D341Med (cell line): ENCODE results near the gene RGP1.

Experiments
- DNase-seq: peaks from one replicate; pipeline ENCODE4 v3.0.0; 2012; ENCODE audit warnings: low spot score

RGP1 gene

DNA sequence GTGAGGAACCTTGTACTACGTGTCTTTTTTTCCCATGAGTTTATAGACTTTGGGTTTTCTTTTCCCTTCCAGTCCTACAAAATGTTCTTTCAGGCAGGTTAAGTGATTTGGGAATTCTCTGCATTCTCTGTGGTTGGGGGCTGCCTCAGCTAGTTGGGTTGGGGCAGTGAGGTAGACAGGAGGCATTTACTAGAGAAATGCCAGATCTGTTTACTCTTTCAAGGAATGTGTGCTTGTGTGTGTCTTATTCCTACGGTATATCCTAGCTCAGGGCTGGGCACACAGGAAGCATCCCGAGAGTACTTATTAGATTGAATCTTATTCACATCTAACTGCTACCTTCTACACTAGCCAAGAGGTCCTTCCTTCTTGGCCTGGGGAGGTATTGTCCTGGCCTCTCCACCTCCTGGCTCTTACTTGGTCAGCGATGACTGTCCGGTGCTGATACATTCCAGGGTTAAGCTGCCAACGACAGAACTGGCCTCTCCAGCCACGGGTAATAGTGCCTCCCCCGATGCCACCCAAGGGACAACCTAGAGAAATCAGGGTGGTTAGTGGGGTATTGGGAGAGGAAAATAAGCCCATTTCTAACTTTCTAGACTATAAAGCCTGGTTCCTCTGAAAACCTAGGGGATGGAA lies 5.1 kb upstream of the RGP1 start:
- no peak for DNase-seq

DNA sequence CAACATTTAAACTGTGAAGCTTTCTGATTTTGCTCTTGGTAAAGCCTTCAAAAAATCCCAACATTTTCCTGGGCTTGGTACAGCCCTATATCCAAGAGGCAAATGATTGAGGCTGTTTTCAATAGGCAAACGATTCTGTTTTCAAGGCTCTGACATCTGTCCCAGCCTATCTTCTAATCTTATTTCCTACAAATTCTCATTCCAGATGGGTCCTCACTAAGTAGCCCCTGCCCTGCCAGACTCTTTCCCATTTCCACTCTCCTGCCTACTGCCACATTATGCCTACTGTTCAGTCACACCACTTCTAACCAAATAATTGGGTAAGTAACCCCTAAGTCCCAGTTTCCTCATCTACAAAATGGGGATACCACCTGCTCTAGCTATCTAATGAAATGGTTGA lies 3.5 kb upstream of the RGP1 start:
- DNase-seq: no peak

DNA sequence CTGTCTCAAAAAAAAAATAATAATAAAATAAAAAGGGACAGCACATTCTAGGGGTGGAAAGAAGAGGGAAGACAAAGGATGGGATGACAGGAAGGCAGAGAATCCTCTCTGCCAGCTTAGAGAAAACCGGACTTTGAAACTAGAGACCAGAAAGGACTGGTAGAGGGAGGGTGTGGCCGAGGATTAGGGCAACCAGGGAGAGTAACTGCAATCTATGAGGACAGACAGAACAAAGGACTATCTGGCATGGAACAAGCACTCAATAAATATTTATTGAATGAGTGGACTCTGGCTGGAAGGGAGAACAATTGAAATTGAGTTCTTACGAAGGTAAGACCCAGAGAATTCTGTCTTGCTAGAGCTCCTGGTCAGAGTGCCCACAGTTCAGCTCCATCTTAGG lies 2.5 kb upstream of the RGP1 start:
- DNase-seq: no peak

DNA sequence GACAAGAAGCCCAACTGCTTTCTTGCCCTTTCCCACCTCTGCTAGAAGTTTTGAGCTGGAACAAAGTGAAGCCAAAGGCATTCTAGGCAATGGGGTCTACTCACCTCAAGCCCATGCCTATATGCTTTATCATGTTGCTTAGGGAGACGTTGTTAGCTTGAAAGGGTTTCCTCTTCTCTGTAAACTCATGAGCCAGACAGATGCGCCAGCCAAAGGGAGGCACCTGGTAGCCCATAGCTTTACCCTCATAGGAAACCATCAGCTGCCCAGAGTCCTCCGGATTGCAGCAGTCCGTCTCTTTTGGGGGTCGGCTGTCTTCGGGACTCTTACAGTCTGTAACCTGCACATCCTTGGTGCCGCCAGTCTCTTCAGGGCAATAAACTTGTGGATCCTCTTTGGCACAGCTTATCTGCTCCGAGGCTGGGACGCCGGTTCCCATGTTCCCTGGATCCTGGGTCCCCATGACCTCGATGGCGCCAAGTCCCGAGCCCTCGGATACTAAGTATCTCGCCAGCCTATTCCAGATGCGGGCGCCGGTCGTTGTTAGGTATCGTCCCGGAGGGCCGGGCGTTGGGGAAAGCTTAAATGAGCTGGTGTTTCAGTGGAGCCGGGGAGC lies 737 bp upstream of the RGP1 start:
- DNase-seq: no peak

DNA sequence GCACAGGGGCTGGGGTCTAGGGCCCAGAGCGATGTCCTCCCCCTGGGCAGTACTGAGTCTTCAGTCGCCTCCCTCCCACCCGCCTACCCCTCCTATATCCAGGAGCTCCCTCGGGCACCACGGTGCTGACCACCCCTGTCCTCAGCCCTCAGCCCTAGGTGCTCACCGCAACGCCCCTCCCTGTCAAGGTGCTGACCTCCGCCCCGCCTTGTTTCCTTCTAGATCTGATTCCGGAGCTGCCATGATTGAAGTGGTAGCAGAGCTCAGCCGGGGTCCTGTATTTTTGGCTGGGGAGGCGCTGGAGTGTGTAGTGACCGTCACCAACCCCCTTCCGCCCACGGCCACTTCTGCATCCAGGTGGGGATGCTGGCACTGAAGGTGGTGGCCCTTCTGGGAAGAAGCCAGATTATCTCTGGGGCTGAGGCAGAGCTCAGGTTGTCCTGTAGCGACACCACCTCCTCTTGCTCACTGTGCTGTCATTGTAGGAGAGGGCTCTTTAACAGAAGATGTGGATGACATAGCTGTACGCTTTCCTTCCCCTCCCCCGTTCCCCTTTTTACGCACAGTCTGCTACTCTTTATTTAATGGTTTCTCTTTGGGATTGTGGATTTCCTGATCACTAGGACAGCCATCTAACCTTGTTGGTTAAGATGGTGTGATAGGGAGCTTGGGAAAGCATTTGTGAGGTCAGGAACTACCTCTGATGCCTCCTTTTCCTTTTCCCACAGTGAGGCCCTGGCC lies 598 bp downstream of the RGP1 start:
- DNase-seq: no peak

DNA sequence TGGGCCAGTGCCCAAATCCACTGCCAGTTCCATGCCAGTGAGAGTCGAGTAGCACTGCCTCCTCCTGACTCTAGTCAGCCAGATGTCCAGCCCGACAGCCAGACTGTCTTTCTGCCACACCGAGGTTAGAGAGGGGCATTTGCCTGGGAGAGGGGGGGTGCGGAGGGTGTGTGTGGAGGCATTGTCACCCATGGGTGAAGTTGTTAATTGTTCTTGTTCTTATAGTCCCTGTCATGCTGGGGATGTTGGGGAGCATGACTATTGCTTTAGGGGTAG lies 1.1 kb downstream of the RGP1 start:
- DNase-seq: no peak

DNA sequence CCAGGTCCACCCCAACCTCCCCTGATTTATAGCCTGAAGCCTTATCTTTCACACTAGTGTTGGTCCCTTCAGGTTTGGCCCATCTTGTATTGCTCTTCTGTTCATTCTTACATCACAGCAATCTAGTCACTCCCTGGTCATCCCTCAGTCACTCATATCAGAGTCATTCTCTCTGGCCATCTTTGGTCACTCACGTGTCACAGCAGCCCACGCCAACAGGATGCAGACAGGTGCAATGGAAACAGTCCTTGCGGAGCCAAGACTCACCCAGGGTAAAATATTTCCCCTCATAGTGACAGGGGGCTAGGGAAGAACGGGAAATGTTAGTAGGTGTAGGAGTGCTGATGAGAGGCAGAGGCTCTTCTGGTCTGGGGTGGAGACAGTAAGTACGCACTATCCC lies 4.4 kb downstream of the RGP1 start:
- DNase-seq: no peak

DNA sequence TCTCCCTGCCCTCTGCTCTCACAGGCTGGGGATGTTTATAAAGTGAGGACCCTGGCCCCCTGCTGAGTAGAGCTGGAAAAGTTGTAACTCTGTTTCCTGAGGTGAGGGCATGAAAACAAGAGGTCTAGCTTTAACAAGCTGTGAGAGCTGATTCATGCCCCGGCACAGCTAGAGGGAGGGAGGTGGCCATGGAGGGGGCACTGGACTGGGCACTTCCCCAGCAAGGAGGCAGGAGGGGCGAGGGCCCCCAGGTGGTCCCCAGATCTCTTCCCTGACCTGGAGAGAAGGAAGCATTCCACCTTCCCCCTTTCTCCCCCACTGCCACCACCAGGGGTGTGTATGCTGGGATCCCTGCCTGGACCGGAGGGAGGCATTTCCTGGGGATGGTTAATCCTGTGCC lies 5.2 kb downstream of the RGP1 start, which contains the start of gene MSMP:
TSS of gene MSMP (minus strand) at position 13 of the 400 bp plus-strand sequence. CDS start 147 bp downstream, outside the sequence.
- no peak for DNase-seq

DNA sequence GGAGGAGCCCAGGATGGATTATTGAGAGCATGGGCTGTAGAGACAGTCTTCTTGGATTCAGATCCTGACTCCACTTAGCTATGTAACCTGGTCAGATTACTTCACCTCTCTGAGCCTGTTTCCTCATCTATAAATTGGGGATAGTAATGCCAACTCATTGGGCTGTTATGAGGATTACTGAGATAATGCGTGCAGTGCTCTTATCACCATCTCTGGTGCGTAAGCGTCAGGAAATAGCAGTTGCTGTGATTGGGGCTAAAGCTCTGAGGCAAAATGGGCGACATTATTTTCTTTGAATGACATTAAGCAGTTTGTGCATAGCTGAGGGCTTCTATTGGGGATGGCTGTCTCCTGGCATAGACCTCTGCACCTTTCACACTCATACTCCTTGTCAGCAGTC lies 6.0 kb downstream of the RGP1 start:
- DNase-seq: no peak

DNA sequence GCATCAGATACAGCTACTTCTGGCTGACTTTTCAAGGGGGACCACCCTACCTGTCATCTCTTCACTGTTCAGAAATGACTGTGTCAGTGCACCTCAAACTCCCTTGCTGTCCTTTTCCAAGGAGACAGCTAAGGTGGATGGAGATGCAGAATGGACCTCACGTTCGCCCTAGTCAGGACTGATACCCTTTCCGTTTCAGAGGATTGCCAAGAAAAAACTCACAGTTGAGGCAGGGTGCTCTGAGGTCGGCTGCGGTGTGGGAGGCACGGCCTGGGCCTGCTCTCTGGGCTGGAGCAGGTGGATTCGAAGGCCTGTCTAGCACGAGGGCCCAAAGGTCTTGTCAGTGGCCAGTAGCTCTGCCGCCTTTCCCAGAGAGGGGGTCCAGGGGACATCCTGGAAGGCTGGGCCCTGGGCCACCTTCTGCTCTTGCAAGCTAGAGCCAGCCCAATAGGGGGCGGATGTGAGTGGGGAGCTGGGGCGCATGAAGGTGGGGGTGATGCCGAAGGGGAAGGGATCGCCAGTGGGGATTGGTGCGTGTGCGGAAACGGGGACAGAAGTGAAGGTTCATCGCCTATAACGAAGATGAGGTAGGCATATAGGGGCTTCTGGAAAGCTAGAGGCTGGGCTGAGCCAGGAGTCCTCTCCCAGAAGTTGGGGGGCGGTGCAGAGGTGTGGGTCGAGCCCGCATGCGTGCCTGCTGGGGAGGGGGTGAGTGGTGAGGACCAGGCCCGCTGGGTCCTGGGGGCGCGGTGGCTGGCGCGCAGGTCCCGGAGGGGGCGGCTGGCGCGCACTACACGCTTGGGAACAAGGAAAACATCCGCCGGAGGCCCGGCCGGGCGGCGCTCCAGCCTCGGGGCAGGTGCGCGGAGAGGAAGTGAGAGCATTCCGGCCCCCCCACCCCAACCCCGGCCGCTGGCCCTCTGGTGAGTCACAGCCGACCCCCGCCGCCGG lies 7.5 kb downstream of the RGP1 start:
- peak; percentile 86 for DNase-seq

DNA sequence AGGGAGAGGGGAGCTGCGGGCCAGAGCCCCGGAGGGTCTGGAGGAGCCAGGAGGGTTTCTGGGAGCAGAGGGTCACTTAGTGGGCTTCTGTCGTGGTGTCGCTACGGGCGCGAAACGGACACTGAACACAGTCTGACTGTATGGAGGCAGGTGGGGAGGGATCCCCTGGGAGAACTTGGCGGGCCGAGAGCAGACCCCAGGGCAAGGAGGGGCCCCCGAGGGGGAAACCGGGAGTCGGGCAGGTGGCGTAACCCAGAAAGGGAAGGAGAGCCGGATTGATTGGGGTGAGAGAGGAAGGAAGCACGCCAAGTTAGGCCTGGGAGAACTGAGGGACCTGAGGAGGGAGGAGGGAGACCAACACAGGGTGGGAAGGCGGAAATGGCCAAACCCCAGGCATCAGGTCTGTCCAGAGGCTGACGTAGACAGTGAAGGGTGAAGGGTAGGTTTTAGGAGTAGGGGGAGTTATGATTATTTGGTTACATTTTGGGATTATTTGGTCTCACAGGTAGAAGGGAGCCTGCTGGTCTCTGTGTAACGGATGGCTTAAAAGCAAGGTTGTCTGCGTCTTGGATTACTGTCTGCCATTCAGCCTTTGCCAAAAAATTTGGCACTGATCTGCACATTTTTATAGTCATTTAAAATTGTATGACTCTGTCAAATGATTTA lies 8.3 kb downstream of the RGP1 start:
- peak; percentile 65 for DNase-seq

DNA sequence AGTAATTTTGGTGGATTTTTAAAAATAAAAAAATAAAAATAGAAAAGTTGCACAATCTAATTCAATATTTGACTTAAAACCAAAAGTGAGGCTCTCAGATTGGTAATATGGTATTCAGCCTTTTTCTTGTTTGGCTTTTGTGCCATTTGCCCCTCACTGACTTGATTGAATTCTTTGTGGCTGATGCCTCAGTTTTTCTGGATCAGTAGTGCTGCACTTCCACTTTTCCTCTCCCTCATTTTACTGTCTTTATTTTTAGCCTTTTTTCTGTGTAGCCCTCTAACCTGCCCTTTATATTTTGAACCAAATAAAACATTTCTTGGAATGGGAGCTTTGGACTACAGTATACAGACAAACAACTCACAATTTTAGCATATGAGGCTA lies 8.8 kb downstream of the RGP1 start:
- no peak for DNase-seq

DNA sequence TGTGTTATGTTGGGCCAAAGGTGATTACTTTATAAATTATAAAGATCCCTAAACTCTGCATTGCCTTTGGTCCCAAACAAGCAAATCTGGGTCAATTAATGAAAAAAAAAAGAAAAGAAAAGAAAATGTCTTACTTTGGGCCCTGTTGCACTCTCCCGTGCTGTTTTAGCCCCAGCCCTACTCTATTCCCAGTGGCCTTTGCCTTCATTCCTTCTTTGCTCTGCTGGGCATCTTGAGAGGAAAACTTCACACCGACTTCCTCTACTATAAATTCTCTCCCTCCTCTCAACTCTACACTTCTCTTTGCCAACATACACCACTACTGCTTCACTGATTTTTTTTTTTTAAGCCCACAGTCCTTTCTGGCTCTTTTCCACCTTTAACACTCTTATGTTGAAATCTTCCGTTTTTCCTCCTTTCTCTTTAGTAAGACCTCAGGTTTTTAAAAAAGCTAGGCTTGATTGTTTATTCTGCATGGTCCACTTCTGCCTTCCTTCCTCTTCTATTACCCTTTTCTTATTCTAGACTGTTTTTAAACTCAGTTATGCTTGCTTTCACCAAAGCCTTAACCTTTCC lies 9.5 kb downstream of the RGP1 start:
- DNase-seq: no peak

DNA sequence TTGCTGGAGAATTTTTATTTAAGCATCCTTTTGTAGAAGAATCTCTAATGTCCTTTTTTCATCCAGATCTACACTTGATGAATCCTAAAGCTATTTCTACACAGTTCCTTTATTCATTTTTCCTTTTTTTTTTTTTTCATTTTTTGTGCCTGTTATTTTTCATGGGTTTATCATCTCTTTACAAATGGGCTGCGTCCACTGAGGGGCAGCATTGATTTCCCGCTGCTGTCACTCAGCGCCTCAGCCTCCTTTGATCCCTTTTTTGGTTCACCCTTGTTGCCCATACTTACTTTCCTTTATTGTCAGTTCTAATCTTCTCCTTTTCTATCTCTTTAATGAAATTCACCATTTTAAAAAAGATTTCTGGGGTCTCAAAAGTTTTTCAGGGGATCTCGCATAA lies 10.7 kb downstream of the RGP1 start:
- DNase-seq: no peak

DNA sequence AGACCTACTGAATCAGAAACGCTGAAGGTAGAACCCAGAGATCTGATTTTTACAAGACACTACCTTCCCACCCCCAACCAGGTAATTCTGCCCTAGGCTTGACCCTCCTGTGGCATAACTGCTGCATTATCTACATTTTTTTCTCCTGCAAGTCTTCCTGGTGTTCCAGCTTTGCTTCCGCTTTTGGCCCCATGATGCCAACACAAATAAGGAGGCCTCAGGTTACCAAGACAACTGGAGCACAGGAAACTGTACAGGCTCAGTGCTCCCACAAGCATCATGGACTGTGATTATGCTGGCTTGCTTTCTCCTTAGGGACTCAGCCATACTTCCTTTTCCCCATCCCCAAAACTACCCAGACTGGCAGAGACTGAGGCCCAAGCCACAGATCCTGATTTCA lies 11.6 kb downstream of the RGP1 start:
- no peak for DNase-seq

DNA sequence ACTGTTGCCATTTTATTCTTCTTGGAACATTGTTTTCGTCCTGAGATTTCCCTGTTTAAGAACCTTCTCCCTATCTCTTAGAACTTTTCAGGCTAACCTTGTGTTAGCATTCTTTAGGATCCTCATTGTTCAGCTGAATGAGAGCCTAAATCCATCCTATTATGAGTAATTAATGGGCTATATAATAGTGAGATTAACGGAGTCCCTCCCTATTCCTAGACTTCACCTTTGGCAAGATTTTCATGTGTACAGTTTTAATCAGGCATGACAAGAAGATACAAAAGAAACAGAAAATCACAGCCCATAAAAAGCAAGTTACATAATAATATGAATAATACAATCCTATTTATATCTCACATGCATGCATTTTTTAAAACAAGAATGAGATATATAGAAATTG lies 14.1 kb downstream of the RGP1 start:
- DNase-seq: no peak

DNA sequence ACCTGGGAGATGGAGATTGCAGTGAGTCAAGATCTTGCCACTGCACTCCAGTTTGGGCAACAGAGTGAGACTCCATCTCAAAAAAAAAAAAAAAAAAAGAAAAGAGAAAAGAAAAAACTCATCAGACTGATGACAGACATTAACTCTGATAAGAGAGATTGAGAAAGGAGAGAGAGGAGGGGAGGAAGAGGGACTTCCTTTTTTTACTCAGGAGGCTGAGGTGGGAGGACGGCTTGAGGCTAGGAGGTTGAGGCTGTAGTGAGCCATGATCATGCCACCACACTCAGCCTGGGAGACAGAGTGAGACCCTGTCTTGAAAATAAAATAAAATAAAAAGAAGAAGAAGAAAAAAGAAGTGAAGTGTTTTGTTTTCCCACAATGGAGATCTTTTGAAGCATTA lies 14.7 kb downstream of the RGP1 start:
- DNase-seq: no peak

DNA sequence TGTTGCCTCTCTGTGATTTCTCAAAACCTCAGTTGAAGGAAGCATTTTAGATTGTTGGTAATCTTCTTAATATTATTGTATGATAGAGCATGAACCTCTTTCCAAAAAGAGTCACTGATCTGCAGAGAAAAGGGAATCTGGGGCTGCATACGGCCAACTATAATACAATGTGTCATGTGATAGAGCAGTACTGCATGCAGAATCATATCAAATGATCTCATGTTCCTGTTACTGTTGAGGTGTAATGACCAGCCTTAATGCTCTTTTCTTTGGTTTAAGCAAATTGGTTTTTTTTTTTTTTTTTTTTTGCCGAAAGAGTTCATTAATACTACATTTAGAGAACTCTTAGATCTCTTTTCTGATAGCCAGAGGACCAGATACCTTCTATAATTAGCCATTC lies 17.9 kb downstream of the RGP1 start:
- DNase-seq: no peak

DNA sequence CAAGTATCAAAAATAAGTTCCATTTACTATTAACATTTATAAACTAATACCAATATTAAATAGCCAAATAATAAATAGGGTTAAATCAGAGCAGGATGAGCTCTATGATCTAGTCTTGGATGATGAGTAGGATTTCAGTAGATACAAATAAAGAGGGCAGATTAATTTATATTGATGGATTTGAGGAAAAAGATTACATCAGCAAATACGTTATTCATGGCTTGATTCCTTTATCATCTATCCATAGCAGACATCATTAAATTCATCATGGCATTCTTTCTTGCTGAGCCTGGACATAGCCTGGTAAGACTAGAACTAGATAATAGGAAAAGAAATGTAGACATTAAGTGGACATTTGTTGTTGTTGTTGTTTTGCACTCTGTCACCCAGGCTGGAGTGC lies 18.4 kb downstream of the RGP1 start:
- DNase-seq: no peak

DNA sequence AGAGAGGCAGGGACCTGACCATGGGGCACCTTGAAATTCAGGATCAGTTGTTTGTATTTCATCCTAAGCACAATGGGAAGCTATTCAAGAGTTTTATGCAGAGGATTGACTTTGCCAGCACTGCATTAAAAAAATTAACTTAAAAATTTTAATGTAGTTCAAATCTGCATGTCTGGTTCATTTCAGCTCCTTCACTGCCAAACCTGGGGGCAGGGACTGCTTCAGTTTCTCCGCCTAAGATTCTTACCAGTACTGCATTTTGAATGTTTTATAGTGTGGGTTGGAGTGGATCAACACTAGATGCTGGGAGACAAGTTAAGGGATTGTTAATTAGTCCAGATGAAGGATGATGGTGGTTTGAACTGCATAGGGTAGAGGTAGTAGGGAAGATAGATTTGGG lies 20.7 kb downstream of the RGP1 start:
- no peak for DNase-seq

DNA sequence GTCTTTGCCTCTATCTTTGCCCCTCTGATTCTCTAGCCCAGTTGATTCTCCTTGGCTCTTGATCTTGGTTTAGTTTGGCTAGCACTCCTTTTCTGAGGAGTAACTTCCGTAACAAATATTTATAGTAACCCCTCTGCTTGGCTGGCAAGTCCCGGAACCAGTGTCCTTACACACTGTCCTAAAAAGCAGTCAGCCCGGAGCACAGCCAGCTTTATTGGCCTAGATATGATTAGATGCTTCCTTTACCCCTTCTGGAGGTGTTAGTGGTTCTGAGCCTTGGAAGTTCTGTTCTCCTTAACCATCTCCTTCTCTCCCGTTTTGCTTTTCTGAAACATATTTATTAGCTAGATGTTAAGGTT lies 22.0 kb downstream of the RGP1 start:
- no peak for DNase-seq

DNA sequence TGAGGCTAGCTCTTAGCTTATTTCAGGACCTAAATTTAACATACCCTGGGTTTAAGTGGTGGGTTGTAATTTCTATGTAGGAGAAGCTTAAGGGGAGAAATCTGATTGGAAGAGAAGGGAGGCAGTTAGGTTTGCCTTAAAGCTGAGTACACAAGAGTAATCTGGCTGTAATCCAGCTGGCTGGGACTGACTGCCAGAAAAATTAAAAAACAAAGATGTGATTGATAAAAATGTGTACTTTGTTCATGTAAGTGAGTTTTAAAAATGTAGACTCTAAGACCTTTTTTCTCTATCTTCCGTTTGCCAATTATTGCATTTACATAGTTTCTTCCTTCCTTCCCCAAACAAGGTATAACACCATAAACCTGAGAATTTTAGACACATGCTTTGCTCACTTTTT lies 22.4 kb downstream of the RGP1 start:
- DNase-seq: no peak
